H9 (cell line): ENCODE results near the gene TLK1. TPM values are rescaled to one million over a fixed set of nuclear protein-coding genes. Genes with fewer than 3 reads are reported as not detected.
A peak's percentile ranks its signal among the peaks of the same experiment; 100 is the strongest.

Experiments
- DNase-seq: peaks from one replicate; pipeline ENCODE4 v3.0.0-alpha.2; 2017
- H2AFZ ChIP-seq: one replicate; pipeline ENCODE4 v1.6.1; 2013; ENCODE audit warnings: mild to moderate bottlenecking, low read length, control low read depth, moderate library complexity
- H2AK5ac ChIP-seq: 2 replicates; pipeline ENCODE4 v1.6.1; 2013; ENCODE audit warnings: low read length, control low read depth, mixed read lengths; ENCODE audit not compliant: insufficient read length
- H2BK120ac ChIP-seq: one replicate; pipeline ENCODE4 v1.6.1; 2013; ENCODE audit warnings: low read depth, mild to moderate bottlenecking, low read length, control low read depth, inconsistent platforms; ENCODE audit not compliant: poor library complexity, severe bottlenecking
- H2BK12ac ChIP-seq: 2 replicates; pipeline ENCODE4 v1.6.1; 2013; ENCODE audit warnings: low read length, control low read depth, mixed read lengths, low read depth; ENCODE audit not compliant: insufficient read length
- H2BK15ac ChIP-seq: 2 replicates; pipeline ENCODE4 v1.6.1; 2013; ENCODE audit warnings: low read depth, low read length, control low read depth
- H2BK20ac ChIP-seq: one replicate; pipeline ENCODE4 v1.6.1; 2013; ENCODE audit warnings: low read depth, mild to moderate bottlenecking, low read length, control low read depth, inconsistent platforms; ENCODE audit not compliant: poor library complexity, severe bottlenecking
- H2BK5ac ChIP-seq: 2 replicates; pipeline ENCODE4 v1.6.1; 2013; ENCODE audit warnings: low read length, control low read depth, mixed read lengths; ENCODE audit not compliant: insufficient read length
- H3K14ac ChIP-seq: 2 replicates; pipeline ENCODE4 v1.6.1; 2013; ENCODE audit warnings: low read length, control low read depth; ENCODE audit not compliant: insufficient read depth
- H3K18ac ChIP-seq: 2 replicates; pipeline ENCODE4 v1.6.1; 2013; ENCODE audit warnings: low read depth, mild to moderate bottlenecking, mixed read lengths, low read length, control low read depth; ENCODE audit not compliant: insufficient read length
- H3K23ac ChIP-seq: 2 replicates; pipeline ENCODE4 v1.6.1; 2013; ENCODE audit warnings: low read length, control low read depth, mixed read lengths, low read depth; ENCODE audit not compliant: insufficient read length
- H3K23me2 ChIP-seq: 2 replicates; pipeline ENCODE4 v1.6.1; 2013; ENCODE audit warnings: low read depth, mild to moderate bottlenecking, mixed read lengths, low read length, control low read depth; ENCODE audit not compliant: insufficient read length, poor library complexity, severe bottlenecking
- H3K27ac ChIP-seq: 2 replicates; pipeline ENCODE4 v1.5.1; 2013; ENCODE audit warnings: low read length, control low read depth, mixed read lengths, low read depth; ENCODE audit not compliant: insufficient read length
- H3K27me3 ChIP-seq: 2 replicates; pipeline ENCODE4 v1.6.1; 2013; ENCODE audit warnings: low read length, control low read depth, inconsistent platforms; ENCODE audit not compliant: insufficient read depth
- H3K4ac ChIP-seq: 2 replicates; pipeline ENCODE4 v1.6.1; 2013; ENCODE audit warnings: low read depth, mild to moderate bottlenecking, control low read depth, inconsistent platforms, low read length, moderate library complexity
- H3K4me1 ChIP-seq: 2 replicates; pipeline ENCODE4 v1.6.1; 2013; ENCODE audit warnings: low read length, control low read depth, inconsistent platforms; ENCODE audit not compliant: insufficient read depth
- H3K4me2 ChIP-seq: 2 replicates; pipeline ENCODE4 v1.6.1; 2013; ENCODE audit warnings: low read length, control low read depth, mixed read lengths; ENCODE audit not compliant: insufficient read length, insufficient read depth
- H3K56ac ChIP-seq: 2 replicates; pipeline ENCODE4 v1.6.1; 2013; ENCODE audit warnings: low read depth, mild to moderate bottlenecking, mixed read lengths, low read length, control low read depth; ENCODE audit not compliant: insufficient read length
- H3K79me1 ChIP-seq: 2 replicates; pipeline ENCODE4 v1.6.1; 2013; ENCODE audit warnings: low read depth, mild to moderate bottlenecking, moderate library complexity, low read length, control low read depth, inconsistent platforms; ENCODE audit not compliant: insufficient read depth, poor library complexity, severe bottlenecking
- H3K79me2 ChIP-seq: 2 replicates; pipeline ENCODE4 v1.6.1; 2013; ENCODE audit warnings: low read length, control low read depth, inconsistent platforms; ENCODE audit not compliant: insufficient read depth
- H3K9ac ChIP-seq: 2 replicates; pipeline ENCODE4 v1.6.1; 2013; ENCODE audit warnings: low read length, control low read depth, mixed read lengths; ENCODE audit not compliant: insufficient read length; ENCODE audit errors: extremely low read depth
- H3K9me3 ChIP-seq: one replicate; pipeline ENCODE4 v1.6.1; 2013; ENCODE audit warnings: low read depth, low read length, inconsistent platforms; ENCODE audit not compliant: control insufficient read depth
- H3T11ph ChIP-seq: one replicate; pipeline ENCODE4 v1.6.1; 2013; ENCODE audit warnings: mild to moderate bottlenecking, low read length, control low read depth, inconsistent platforms
- H4K20me1 ChIP-seq: one replicate; pipeline ENCODE4 v1.6.1; 2013; ENCODE audit not compliant: control insufficient read depth, insufficient read length, insufficient read depth
- H4K5ac ChIP-seq: 2 replicates; pipeline ENCODE4 v1.6.1; 2013; ENCODE audit warnings: low read depth, mild to moderate bottlenecking, mixed read lengths, low read length, control low read depth; ENCODE audit not compliant: insufficient read length
- H4K8ac ChIP-seq: replicated peaks from 2 replicates; pipeline ENCODE4 v1.6.1; 2013; ENCODE audit warnings: low read length, control low read depth, mixed read lengths, low read depth; ENCODE audit not compliant: insufficient read length
- H4K91ac ChIP-seq: 2 replicates; pipeline ENCODE4 v1.6.1; 2013; ENCODE audit warnings: low read depth, mild to moderate bottlenecking, moderate library complexity, mixed read lengths, low read length, control low read depth; ENCODE audit not compliant: insufficient read length
- H3K27ac Mint-ChIP-seq, 3 experiments: 2 replicates in 2 of 3; 3 replicates in 1 of 3; pipeline ENCODE4 v1.8.0; 2020 to 2021; ENCODE audit warnings: mixed read lengths in 3 of 3, mild to moderate bottlenecking in 1 of 3, moderate library complexity in 1 of 3
- H3K27me3 Mint-ChIP-seq: 2 replicates; pipeline ENCODE4 v1.8.0; 2021; ENCODE audit warnings: low read depth, mild to moderate bottlenecking, moderate library complexity, mixed read lengths
- H3K36me3 Mint-ChIP-seq, 3 experiments: 2 replicates in 2 of 3; 3 replicates in 1 of 3; pipeline ENCODE4 v1.8.0; 2020 to 2021; ENCODE audit warnings: low read depth in 3 of 3, mixed read lengths in 3 of 3; ENCODE audit not compliant: insufficient read depth in 1 of 3
- H3K4me1 Mint-ChIP-seq, 2 experiments: 2 replicates each; pipeline ENCODE4 v1.8.0; 2020; ENCODE audit warnings: mixed read lengths in 2 of 2
- H3K4me3 Mint-ChIP-seq, 2 experiments: 2 replicates in 1 of 2; 3 replicates in 1 of 2; pipeline ENCODE4 v1.8.0; 2020 to 2021; ENCODE audit warnings: mild to moderate bottlenecking in 2 of 2, mixed read lengths in 2 of 2, moderate library complexity in 1 of 2
- H3K9me3 Mint-ChIP-seq, 2 experiments: 2 replicates in 1 of 2; 3 replicates in 1 of 2; pipeline ENCODE4 v1.8.0; 2020; ENCODE audit warnings: mild to moderate bottlenecking in 2 of 2, mixed read lengths in 2 of 2, moderate library complexity in 1 of 2
- CTCF ChIP-seq: fragments of 200-600 bp; sonication (generic); conservative IDR thresholded peaks from 3 replicates; pipeline ENCODE4 v1.8.0; 2021; ENCODE audit warnings: antibody characterized with exemption, mild to moderate bottlenecking
- WGBS: extraction: QIAGEN DNeasy Blood & Tissue Kit; methylation state at CpG from one replicate; pipeline ENCODE4 v1.1.7; 2013; ENCODE audit warnings: missing lambda C conversion rate, low lambda C conversion rate, mixed read lengths; ENCODE audit not compliant: insufficient read length; ENCODE audit errors: extremely low coverage; 5-methylcytosine and 5-hydroxymethylcytosine counted together
- total RNA-seq: library from RNA; stranded (reverse); gene quantifications from 2 replicates; pipeline ENCODE4 v1.2.1, GENCODE V29; 2021

The TLK1 gene
- total RNA-seq, 1 experiment from 2014 or later = 112 TPM

DNA sequence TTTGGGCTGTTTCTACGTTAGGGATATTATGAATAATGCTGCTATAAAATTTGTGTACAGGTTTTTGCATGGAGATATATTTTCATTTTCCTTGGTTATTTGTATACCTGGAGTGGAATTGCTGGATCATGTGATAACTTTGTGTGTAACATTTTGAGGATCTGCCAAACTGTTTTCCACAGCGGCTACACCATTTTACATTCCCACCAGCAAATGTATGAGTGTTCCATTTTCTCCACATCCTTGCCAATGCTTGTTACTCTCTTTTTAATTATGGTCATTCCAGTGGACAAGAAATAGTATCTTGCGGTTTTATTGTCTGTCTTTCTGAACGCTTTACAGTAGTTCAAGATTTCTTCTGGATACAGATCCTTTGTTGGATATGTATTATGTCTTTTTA lies 218.1 kb downstream of the TLK1 start:
- no CpG with 5 or more reads among the region's 4 CpGs for WGBS
- H4K91ac ChIP-seq = no peak overlapping the region
- no peak overlapping the region for H3K27ac ChIP-seq
- H2BK15ac ChIP-seq = no peak overlapping the region
- no peaks in the 10 kb centered on the region for H4K20me1 ChIP-seq
- Mint-ChIP-seq H3K4me3 (no peak overlapping the region), H3K27me3 (no peaks in the 10 kb centered on the region), H3K36me3 (peaks cover 0 to 2% (median 0%) of the 10 kb centered on the region in 3 experiments; a peak in 2 of 7 replicates), H3K9me3 (no peaks in the 10 kb centered on the region), H3K4me1 (peaks cover 16 to 20% of the 10 kb centered on the region in 2 experiments; a peak in 3 of 4 replicates), H3K27ac (peak overlapping the region in 1 of 3 experiments; percentile 26; a peak in 1 of 7 replicates)
- no peak for TF ChIP-seq CTCF
- no peak overlapping the region for H3K4me2 ChIP-seq
- H3K23me2 ChIP-seq = no peaks in the 10 kb centered on the region
- DNase-seq = no peak
- H3K79me2 ChIP-seq = peaks cover 27% of the 10 kb centered on the region; the same call in 1 of the 2 replicates
- no peak overlapping the region for H3K4ac ChIP-seq
- no peak overlapping the region for H3K9ac ChIP-seq
- no peak overlapping the region for H2BK120ac ChIP-seq
- H3K4me1 ChIP-seq = no peaks in the 10 kb centered on the region; the same call in 1 of the 2 replicates
- no peak overlapping the region for H3K23ac ChIP-seq
- no peaks in the 10 kb centered on the region for H3K27me3 ChIP-seq
- no peak overlapping the region for H2AK5ac ChIP-seq
- no peak overlapping the region for H2BK5ac ChIP-seq
- no peak overlapping the region for H3T11ph ChIP-seq
- no peak overlapping the region for H4K5ac ChIP-seq
- H3K79me1 ChIP-seq = peaks cover 9% of the 10 kb centered on the region
- no peak overlapping the region for H2BK12ac ChIP-seq
- H3K9me3 ChIP-seq = no peaks in the 10 kb centered on the region
- no peak overlapping the region for H3K14ac ChIP-seq
- H3K56ac ChIP-seq = no peak overlapping the region
- H3K18ac ChIP-seq = no peak overlapping the region
- no peak overlapping the region for H2AFZ ChIP-seq
- H4K8ac ChIP-seq = no peak overlapping the region
- no peak overlapping the region for H2BK20ac ChIP-seq

Other genes starting within 250 kb of the TLK1 start
- 96.9 and 97.7 TPM in 2 replicates for gene GORASP2, start 231.6 kb downstream of the TLK1 start, total RNA-seq